Activated CD8-positive, alpha-beta memory T cell treated with anti-CD3 and anti-CD28 coated beads, Interleukin-2, amount 10 ng/mL, durations not matched to agents 7 days and 5 days (primary cell): ENCODE data around the gene ERC2. TPM values are rescaled to one million over a fixed set of nuclear protein-coding genes. Genes with fewer than 3 reads are reported as not detected.

ENCODE experiments used
- ATAC-seq: fragments of 150-1000 bp; cut with Tn5 transposase; one replicate; pipeline ENCODE4 v1.10.0; 2021; ENCODE audit warnings: moderate library complexity
- CTCF ChIA-PET: fragments of 350-600 bp; sonication (Branson Sonifier 250); formaldehyde crosslinking; loops from one replicate; lab custom pipeline; 2021; ENCODE audit warnings: antibody characterized with exemption; lab: Charles Lee
- DNase-seq: peaks from one replicate; pipeline ENCODE4 v3.0.0-alpha.2; 2020
- H3K27ac Mint-ChIP-seq: one replicate; pipeline ENCODE4 v1.8.0; 2021; ENCODE audit warnings: mild to moderate bottlenecking, mixed read lengths
- H3K27me3 Mint-ChIP-seq: one replicate; pipeline ENCODE4 v1.8.0; 2021; ENCODE audit warnings: mixed read lengths
- H3K36me3 Mint-ChIP-seq: one replicate; pipeline ENCODE4 v1.8.0; 2021; ENCODE audit warnings: mild to moderate bottlenecking, mixed read lengths
- H3K4me1 Mint-ChIP-seq: one replicate; pipeline ENCODE4 v1.8.0; 2021; ENCODE audit warnings: mixed read lengths
- H3K4me3 Mint-ChIP-seq: one replicate; pipeline ENCODE4 v1.8.0; 2021; ENCODE audit warnings: mild to moderate bottlenecking, moderate library complexity, mixed read lengths
- H3K9me3 Mint-ChIP-seq: one replicate; pipeline ENCODE4 v1.8.0; 2022; ENCODE audit warnings: low read depth, mixed read lengths
- total RNA-seq, 2 experiments: library from RNA; stranded (reverse); gene quantifications; one replicate each; pipeline ENCODE4 v1.2.3, GENCODE V29; 2021

The ERC2 gene
- total RNA-seq, 2 experiments from 2014 or later: not detected

GRCh38 chr3:55591888-55592287, 876.4 kb downstream of the ERC2 start:
- H3K27me3 Mint-ChIP-seq: no peaks in the 10 kb centered on the region
- ATAC-seq (no peak), DNase-seq (no peak)
- no peaks in the 10 kb centered on the region for H3K4me1 Mint-ChIP-seq
- no peak overlapping the region for H3K4me3 Mint-ChIP-seq
- H3K27ac Mint-ChIP-seq: no peak overlapping the region
- H3K9me3 Mint-ChIP-seq: no peaks in the 10 kb centered on the region
- CTCF ChIA-PET: no interaction called here
- H3K36me3 Mint-ChIP-seq: no peaks in the 10 kb centered on the region

- Mint-ChIP-seq H3K36me3 (no peaks in the 10 kb centered on the region), H3K4me1 (no peaks in the 10 kb centered on the region), H3K27me3 (no peaks in the 10 kb centered on the region), H3K27ac (no peak overlapping the region), H3K9me3 (no peaks in the 10 kb centered on the region), H3K4me3 (no peak overlapping the region)
- CTCF ChIA-PET: no interaction called here
- no peak for ATAC-seq
- no peak for DNase-seq
These were observed 880.0 kb downstream of the ERC2 start for GRCh38 chr3:55588146-55588765.

- no peak for DNase-seq
- CTCF ChIA-PET: no interaction called here
- Mint-ChIP-seq H3K27ac (no peak overlapping the region), H3K27me3 (no peaks in the 10 kb centered on the region), H3K36me3 (no peaks in the 10 kb centered on the region), H3K4me1 (no peaks in the 10 kb centered on the region), H3K9me3 (no peaks in the 10 kb centered on the region), H3K4me3 (no peak overlapping the region)
- ATAC-seq: no peak
These were observed 882.4 kb downstream of the ERC2 start for GRCh38 chr3:55585856-55586255.

GRCh38 chr3:55584716-55585368, 883.4 kb downstream of the ERC2 start:
- CTCF ChIA-PET: no interaction called here
- Mint-ChIP-seq H3K4me1 (no peaks in the 10 kb centered on the region), H3K4me3 (no peak overlapping the region), H3K36me3 (no peaks in the 10 kb centered on the region), H3K27me3 (no peaks in the 10 kb centered on the region), H3K27ac (no peak overlapping the region), H3K9me3 (no peaks in the 10 kb centered on the region)
- ATAC-seq (no peak), DNase-seq (no peak)

GRCh38 chr3:55584030-55584429, 884.2 kb downstream of the ERC2 start:
- H3K4me3 Mint-ChIP-seq: no peak overlapping the region
- H3K27me3 Mint-ChIP-seq: no peaks in the 10 kb centered on the region
- H3K9me3 Mint-ChIP-seq: no peaks in the 10 kb centered on the region
- CTCF ChIA-PET: no interaction called here
- no peaks in the 10 kb centered on the region for H3K36me3 Mint-ChIP-seq
- H3K4me1 Mint-ChIP-seq: no peaks in the 10 kb centered on the region
- ATAC-seq (no peak), DNase-seq (no peak)
- no peak overlapping the region for H3K27ac Mint-ChIP-seq

DNA sequence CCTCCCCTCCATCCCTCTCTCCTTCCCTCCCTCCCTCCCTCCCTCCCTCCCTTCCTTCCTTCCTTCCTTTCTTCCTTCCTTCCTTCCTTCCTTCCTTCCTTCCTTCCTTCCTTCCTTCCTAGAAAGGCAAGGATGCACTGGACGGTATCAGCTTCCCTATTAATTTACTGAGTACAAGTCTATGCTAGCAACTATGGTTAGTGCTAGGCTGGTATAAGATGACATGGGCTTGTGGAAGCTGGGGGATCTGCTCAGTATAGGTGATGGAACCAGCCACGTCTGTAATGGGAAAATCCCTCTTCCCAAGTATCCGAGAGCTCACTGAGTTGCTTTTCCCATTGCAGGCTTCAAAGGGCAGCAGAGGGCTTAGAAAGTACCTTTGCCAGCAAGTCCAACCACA, 884.8 kb downstream of the ERC2 start:
- Mint-ChIP-seq H3K36me3 (no peaks in the 10 kb centered on the region), H3K4me3 (no peak overlapping the region), H3K27ac (no peak overlapping the region), H3K27me3 (no peaks in the 10 kb centered on the region), H3K4me1 (no peaks in the 10 kb centered on the region), H3K9me3 (no peaks in the 10 kb centered on the region)
- ATAC-seq (no peak), DNase-seq (no peak)
- CTCF ChIA-PET: no interaction called here

DNA sequence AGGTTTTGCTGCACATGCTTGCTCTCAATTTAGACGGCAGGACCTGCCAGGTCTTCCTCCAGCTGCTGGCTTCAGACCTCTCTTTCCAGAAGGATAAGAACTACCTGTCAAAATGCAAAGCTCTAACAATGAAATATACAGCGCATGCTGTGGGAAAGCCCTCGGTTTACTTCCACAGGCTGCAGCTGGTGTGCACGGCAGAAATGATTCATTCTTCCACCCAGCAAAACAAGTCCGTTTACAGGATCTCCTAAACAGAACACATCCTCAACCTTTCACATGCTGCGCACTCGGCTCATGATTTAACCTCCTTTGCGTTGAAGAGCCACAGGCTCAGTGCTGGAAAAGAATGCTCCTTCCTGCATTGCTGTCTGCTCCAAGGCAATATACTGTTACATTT, 888.8 kb downstream of the ERC2 start:
- no peaks in the 10 kb centered on the region for H3K4me1 Mint-ChIP-seq
- H3K9me3 Mint-ChIP-seq: no peaks in the 10 kb centered on the region
- ATAC-seq: no peak
- H3K36me3 Mint-ChIP-seq: no peaks in the 10 kb centered on the region
- no peak for DNase-seq
- no peak overlapping the region for H3K27ac Mint-ChIP-seq
- no peak overlapping the region for H3K4me3 Mint-ChIP-seq
- H3K27me3 Mint-ChIP-seq: no peaks in the 10 kb centered on the region
- CTCF ChIA-PET: no interaction called here

GRCh38 chr3:55576621-55577388, 891.5 kb downstream of the ERC2 start:
- Mint-ChIP-seq H3K27me3 (no peaks in the 10 kb centered on the region), H3K4me1 (no peaks in the 10 kb centered on the region), H3K9me3 (no peaks in the 10 kb centered on the region), H3K4me3 (no peak overlapping the region), H3K36me3 (no peaks in the 10 kb centered on the region), H3K27ac (no peak overlapping the region)
- CTCF ChIA-PET: no interaction called here
- ATAC-seq (no peak), DNase-seq (no peak)

DNA sequence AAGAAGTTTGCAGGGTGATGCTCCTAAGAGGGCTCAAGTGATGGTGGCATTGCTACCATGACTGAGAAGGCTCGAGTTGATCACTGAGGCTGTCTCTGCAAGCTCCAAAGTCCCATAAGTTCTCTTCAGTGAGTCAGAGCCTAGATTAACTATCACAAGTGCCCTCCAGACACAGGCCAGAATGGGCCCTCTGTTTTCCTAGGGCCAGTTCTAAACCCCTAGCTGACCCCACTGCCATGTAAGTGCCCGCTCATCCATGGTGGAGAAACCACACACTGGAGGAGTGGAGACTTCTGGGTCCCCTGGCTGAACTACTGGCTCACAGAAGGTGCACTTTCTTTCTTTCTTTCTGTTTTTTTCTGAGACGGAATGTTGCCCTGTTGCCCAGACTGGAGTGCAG, 893.6 kb downstream of the ERC2 start:
- Mint-ChIP-seq H3K4me3 (no peak overlapping the region), H3K27ac (no peak overlapping the region), H3K27me3 (no peaks in the 10 kb centered on the region), H3K4me1 (no peaks in the 10 kb centered on the region), H3K9me3 (no peaks in the 10 kb centered on the region), H3K36me3 (no peaks in the 10 kb centered on the region)
- no peak for ATAC-seq
- CTCF ChIA-PET: no interaction called here
- DNase-seq: no peak

DNA sequence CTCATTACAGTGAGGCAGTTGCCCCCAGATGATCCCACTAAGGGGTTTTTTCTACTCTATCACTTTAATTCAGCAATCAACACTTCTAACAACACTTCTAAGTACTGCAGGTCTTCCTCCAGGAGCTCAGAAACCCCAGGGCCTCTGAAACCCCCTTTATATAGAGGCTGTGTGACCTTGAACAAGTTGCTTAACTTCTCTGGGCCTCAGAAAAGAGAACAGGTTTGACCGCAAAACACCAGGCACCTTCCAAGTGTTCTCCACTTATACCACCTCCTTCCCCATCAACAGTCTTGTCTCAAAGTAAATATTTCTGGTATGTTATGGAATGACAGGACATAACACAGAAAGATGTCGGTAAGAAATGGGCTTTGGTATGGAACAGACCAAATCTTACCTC, 895.5 kb downstream of the ERC2 start:
- H3K36me3 Mint-ChIP-seq: no peaks in the 10 kb centered on the region
- CTCF ChIA-PET: interaction anchor here (0.6 kb wide), 1 partner anchor 12 kb away, joined by 3 read pairs; no protein-coding TSS in a partner anchor
- ATAC-seq (no peak), DNase-seq (no peak)
- H3K9me3 Mint-ChIP-seq: no peaks in the 10 kb centered on the region
- H3K27ac Mint-ChIP-seq: no peak overlapping the region
- H3K4me1 Mint-ChIP-seq: no peaks in the 10 kb centered on the region
- H3K4me3 Mint-ChIP-seq: no peak overlapping the region
- H3K27me3 Mint-ChIP-seq: no peaks in the 10 kb centered on the region

DNA sequence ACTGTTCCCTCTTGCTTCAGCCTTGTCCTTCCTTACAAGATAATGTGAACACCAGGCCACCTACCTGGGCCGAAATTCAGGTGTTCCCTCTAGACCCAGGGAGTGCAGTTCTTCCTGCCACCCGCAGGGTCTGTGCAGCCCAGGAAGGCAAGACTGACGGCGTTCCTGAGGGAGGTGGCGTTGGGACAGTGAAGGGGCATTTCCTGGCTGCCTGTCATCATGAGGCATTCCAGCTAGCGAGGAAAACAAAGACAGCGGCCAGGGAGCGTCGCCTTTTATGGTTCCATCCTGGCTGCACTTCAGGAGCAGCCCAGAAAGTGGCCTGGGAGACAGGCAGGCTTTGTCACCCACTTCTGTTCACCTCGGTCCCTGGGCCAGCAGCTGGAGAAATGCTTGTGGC, 896.4 kb downstream of the ERC2 start:
- no peak for DNase-seq
- Mint-ChIP-seq H3K27me3 (no peaks in the 10 kb centered on the region), H3K4me1 (no peaks in the 10 kb centered on the region), H3K9me3 (no peaks in the 10 kb centered on the region), H3K36me3 (no peaks in the 10 kb centered on the region), H3K4me3 (no peak overlapping the region), H3K27ac (no peak overlapping the region)
- CTCF ChIA-PET: no interaction called here
- no peak for ATAC-seq

DNA sequence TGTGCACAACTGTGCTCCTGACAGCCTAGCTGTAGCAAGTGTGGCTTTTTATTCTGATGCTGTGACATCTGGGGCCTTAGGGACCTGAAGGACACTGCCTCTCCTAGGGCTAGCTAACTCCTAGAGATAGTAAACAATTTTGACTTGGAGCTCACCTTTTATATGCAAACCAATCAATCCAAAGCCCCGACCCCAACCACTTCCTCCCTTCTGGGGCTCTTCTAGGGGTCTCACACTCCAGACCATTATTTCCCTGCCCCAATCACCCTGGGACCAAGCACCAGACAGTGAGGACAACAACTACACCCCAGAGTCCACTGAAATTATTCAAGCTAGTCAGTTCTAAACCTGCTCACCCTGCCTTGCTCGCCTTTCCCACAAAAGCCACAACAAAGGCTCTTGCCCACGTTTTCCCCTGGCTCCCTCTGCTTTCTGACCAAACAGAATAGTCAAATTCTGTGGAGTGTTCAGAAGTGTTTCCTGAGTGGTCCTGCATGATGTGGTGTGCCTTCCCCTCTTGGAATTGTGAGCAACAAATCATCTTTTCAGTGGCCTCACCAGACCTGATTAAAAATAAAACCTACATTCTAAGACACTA, 897.0 kb downstream of the ERC2 start:
- Mint-ChIP-seq H3K4me1 (no peaks in the 10 kb centered on the region), H3K27ac (no peak overlapping the region), H3K27me3 (no peaks in the 10 kb centered on the region), H3K36me3 (no peaks in the 10 kb centered on the region), H3K4me3 (no peak overlapping the region), H3K9me3 (no peaks in the 10 kb centered on the region)
- CTCF ChIA-PET: no interaction called here
- DNase-seq: no peak
- ATAC-seq: no peak

DNA sequence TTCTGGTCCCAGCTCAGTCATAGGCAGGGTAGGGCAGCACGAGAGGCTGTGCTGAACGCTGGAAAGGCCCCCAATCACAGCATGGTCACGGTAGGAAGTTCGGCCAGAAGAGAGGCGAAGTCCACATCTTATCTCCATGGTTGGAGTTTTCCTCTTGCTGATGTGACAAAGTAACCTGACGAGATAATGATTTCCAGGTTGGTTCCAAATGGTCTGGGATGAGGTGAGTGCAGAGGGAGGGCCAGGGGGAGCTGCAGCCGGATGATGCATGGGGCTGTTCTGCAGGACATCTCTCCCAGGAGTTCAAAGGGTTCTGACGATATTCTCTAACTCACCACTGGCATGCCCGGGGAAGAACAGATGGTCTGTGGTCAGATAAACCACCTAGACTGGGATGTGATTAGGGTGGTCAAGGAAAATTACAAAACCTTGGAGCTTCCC, 898.0 kb downstream of the ERC2 start:
- Mint-ChIP-seq H3K4me3 (no peak overlapping the region), H3K27me3 (no peaks in the 10 kb centered on the region), H3K27ac (no peak overlapping the region), H3K4me1 (no peaks in the 10 kb centered on the region), H3K36me3 (no peaks in the 10 kb centered on the region), H3K9me3 (no peaks in the 10 kb centered on the region)
- DNase-seq: no peak
- ATAC-seq: no peak
- CTCF ChIA-PET: no interaction called here
